ENCODE measurements around the gene ACOXL.

Gene ACOXL

GRCh38 chr2:111005307-111005706 lies 272.9 kb downstream of the ACOXL start:
- no peaks in the 10 kb centered on the region for H3K36me3 Mint-ChIP-seq (ENCODE audit: low read depth)
- no peak overlapping the region for H3K27ac Mint-ChIP-seq
- H3K4me3 Mint-ChIP-seq, result no peak overlapping the region
- peaks cover 3% of the 10 kb centered on the region for H3K9me3 Mint-ChIP-seq
- DNase-seq, result no peak
- H3K27me3 Mint-ChIP-seq, result peaks cover 69% of the 10 kb centered on the region
- peaks cover 11% of the 10 kb centered on the region for H3K4me1 Mint-ChIP-seq (ENCODE audit: low read depth)

GRCh38 chr2:111005821-111006220 lies 273.4 kb downstream of the ACOXL start:
- peaks cover 11% of the 10 kb centered on the region for H3K4me1 Mint-ChIP-seq (ENCODE audit: low read depth)
- H3K27ac Mint-ChIP-seq, result no peak overlapping the region
- DNase-seq, result no peak
- H3K27me3 Mint-ChIP-seq, result peaks cover 66% of the 10 kb centered on the region
- H3K36me3 Mint-ChIP-seq (ENCODE audit: low read depth), result no peaks in the 10 kb centered on the region
- H3K4me3 Mint-ChIP-seq, result no peak overlapping the region
- H3K9me3 Mint-ChIP-seq, result peaks cover 3% of the 10 kb centered on the region

- no peak for DNase-seq
- Mint-ChIP-seq H3K9me3 (peaks cover 6% of the 10 kb centered on the region), H3K27ac (no peak overlapping the region), H3K4me3 (no peak overlapping the region), H3K4me1 (ENCODE audit: low read depth) (peaks cover 11% of the 10 kb centered on the region), H3K36me3 (ENCODE audit: low read depth) (no peaks in the 10 kb centered on the region), H3K27me3 (peaks cover 60% of the 10 kb centered on the region)
These were observed 275.6 kb downstream of the ACOXL start for GRCh38 chr2:111007757-111008688.

- Mint-ChIP-seq H3K4me3 (no peak overlapping the region), H3K9me3 (peaks cover 13% of the 10 kb centered on the region), H3K4me1 (ENCODE audit: low read depth) (peaks cover 10% of the 10 kb centered on the region), H3K27me3 (peaks cover 48% of the 10 kb centered on the region), H3K27ac (no peak overlapping the region), H3K36me3 (ENCODE audit: low read depth) (peaks cover 2% of the 10 kb centered on the region)
- no peak for DNase-seq
These were observed 278.8 kb downstream of the ACOXL start for GRCh38 chr2:111011218-111011617.

GRCh38 chr2:111015283-111015995 lies 283.1 kb downstream of the ACOXL start:
- no peak overlapping the region for H3K27ac Mint-ChIP-seq
- H3K4me3 Mint-ChIP-seq, result no peak overlapping the region
- DNase-seq, result no peak
- H3K9me3 Mint-ChIP-seq, result peaks cover 13% of the 10 kb centered on the region
- peaks cover 2% of the 10 kb centered on the region for H3K36me3 Mint-ChIP-seq (ENCODE audit: low read depth)
- H3K27me3 Mint-ChIP-seq, result peaks cover 39% of the 10 kb centered on the region
- H3K4me1 Mint-ChIP-seq (ENCODE audit: low read depth), result peaks cover 10% of the 10 kb centered on the region

- Mint-ChIP-seq H3K4me3 (no peak overlapping the region), H3K27me3 (peaks cover 39% of the 10 kb centered on the region), H3K9me3 (peaks cover 7% of the 10 kb centered on the region), H3K27ac (no peak overlapping the region), H3K36me3 (ENCODE audit: low read depth) (peaks cover 2% of the 10 kb centered on the region), H3K4me1 (ENCODE audit: low read depth) (peaks cover 10% of the 10 kb centered on the region)
- no peak for DNase-seq
These were observed 284.8 kb downstream of the ACOXL start for GRCh38 chr2:111017034-111017622.

- H3K27me3 Mint-ChIP-seq, result peaks cover 46% of the 10 kb centered on the region
- H3K4me3 Mint-ChIP-seq, result no peak overlapping the region
- peaks cover 2% of the 10 kb centered on the region for H3K36me3 Mint-ChIP-seq (ENCODE audit: low read depth)
- no peak for DNase-seq
- peaks cover 10% of the 10 kb centered on the region for H3K4me1 Mint-ChIP-seq (ENCODE audit: low read depth)
- no peak overlapping the region for H3K27ac Mint-ChIP-seq
- H3K9me3 Mint-ChIP-seq, result peaks cover 7% of the 10 kb centered on the region
These were observed 285.5 kb downstream of the ACOXL start for GRCh38 chr2:111017909-111018308.

- peaks cover 10% of the 10 kb centered on the region for H3K4me1 Mint-ChIP-seq (ENCODE audit: low read depth)
- peaks cover 53% of the 10 kb centered on the region for H3K27me3 Mint-ChIP-seq
- no peaks in the 10 kb centered on the region for H3K9me3 Mint-ChIP-seq
- no peak for DNase-seq
- no peaks in the 10 kb centered on the region for H3K36me3 Mint-ChIP-seq (ENCODE audit: low read depth)
- H3K4me3 Mint-ChIP-seq, result no peak overlapping the region
- H3K27ac Mint-ChIP-seq, result no peak overlapping the region
These were observed 287.0 kb downstream of the ACOXL start for GRCh38 chr2:111019381-111019780.

GRCh38 chr2:111022633-111023032 lies 290.3 kb downstream of the ACOXL start:
- no peak for DNase-seq
- peaks cover 45% of the 10 kb centered on the region for H3K27me3 Mint-ChIP-seq
- no peaks in the 10 kb centered on the region for H3K36me3 Mint-ChIP-seq (ENCODE audit: low read depth)
- no peak overlapping the region for H3K27ac Mint-ChIP-seq
- peaks cover 7% of the 10 kb centered on the region for H3K4me1 Mint-ChIP-seq (ENCODE audit: low read depth)
- H3K9me3 Mint-ChIP-seq, result no peaks in the 10 kb centered on the region
- H3K4me3 Mint-ChIP-seq, result no peak overlapping the region

GRCh38 chr2:111024496-111024895 lies 292.1 kb downstream of the ACOXL start:
- H3K9me3 Mint-ChIP-seq, result no peaks in the 10 kb centered on the region
- no peak for DNase-seq
- H3K4me1 Mint-ChIP-seq (ENCODE audit: low read depth), result peaks cover 7% of the 10 kb centered on the region
- H3K4me3 Mint-ChIP-seq, result no peak overlapping the region
- peaks cover 51% of the 10 kb centered on the region for H3K27me3 Mint-ChIP-seq
- no peak overlapping the region for H3K27ac Mint-ChIP-seq
- no peaks in the 10 kb centered on the region for H3K36me3 Mint-ChIP-seq (ENCODE audit: low read depth)

- DNase-seq, result no peak
- Mint-ChIP-seq H3K36me3 (ENCODE audit: low read depth) (no peaks in the 10 kb centered on the region), H3K27ac (no peak overlapping the region), H3K27me3 (peaks cover 56% of the 10 kb centered on the region), H3K9me3 (no peaks in the 10 kb centered on the region), H3K4me1 (ENCODE audit: low read depth) (peaks cover 9% of the 10 kb centered on the region), H3K4me3 (no peak overlapping the region)
These were observed 292.9 kb downstream of the ACOXL start for GRCh38 chr2:111025288-111025687.

- Mint-ChIP-seq H3K27ac (no peak overlapping the region), H3K27me3 (peaks cover 66% of the 10 kb centered on the region), H3K4me1 (ENCODE audit: low read depth) (peaks cover 28% of the 10 kb centered on the region), H3K4me3 (no peak overlapping the region), H3K36me3 (ENCODE audit: low read depth) (no peaks in the 10 kb centered on the region), H3K9me3 (no peaks in the 10 kb centered on the region)
- no peak for DNase-seq
These were observed 296.3 kb downstream of the ACOXL start for GRCh38 chr2:111028720-111029119.

GRCh38 chr2:111029181-111029927 lies 297.0 kb downstream of the ACOXL start:
- Mint-ChIP-seq H3K4me3 (no peak overlapping the region), H3K36me3 (ENCODE audit: low read depth) (no peaks in the 10 kb centered on the region), H3K4me1 (ENCODE audit: low read depth) (peaks cover 28% of the 10 kb centered on the region), H3K27ac (no peak overlapping the region), H3K9me3 (no peaks in the 10 kb centered on the region), H3K27me3 (peaks cover 66% of the 10 kb centered on the region)
- DNase-seq, result no peak

GRCh38 chr2:111030260-111030891 lies 298.0 kb downstream of the ACOXL start:
- Mint-ChIP-seq H3K9me3 (no peaks in the 10 kb centered on the region), H3K27me3 (peaks cover 71% of the 10 kb centered on the region), H3K27ac (no peak overlapping the region), H3K4me1 (ENCODE audit: low read depth) (peaks cover 24% of the 10 kb centered on the region), H3K4me3 (no peak overlapping the region), H3K36me3 (ENCODE audit: low read depth) (no peaks in the 10 kb centered on the region)
- no peak for DNase-seq

Data from activated T-cell treated with anti-CD3 and anti-CD28 coated beads, Interleukin-2, amount 50 U/mL, for 24 hours (primary cell).